ENCODE results near the gene SLC25A12. TPM values are rescaled to one million over a fixed set of nuclear protein-coding genes. Genes with fewer than 3 reads are reported as not detected.
"Not testable (repeated sequence)": the region's sequence is repeated elsewhere in the genome, so short reads cannot be mapped to it uniquely, and the experiment has no call there.

SLC25A12 gene
- total RNA-seq, 4 donors from 2014 or later = 12.0 to 31.1 (median 22.1) TPM

GRCh38 chr2:171814174-171814573, 79.9 kb downstream of the SLC25A12 start:
- intact Hi-C loops (cut with DNase I) = loop anchor here (10.0 kb wide), 1 partner anchor 291 kb away; the partner anchor contains the start of gene DLX2
- H3K27me3 ChIP-seq = no peaks in the 10 kb centered on the region
- H3K27ac ChIP-seq = no peak overlapping the region
- DNase-seq = no peak
- peaks cover 0 to 49% (median 0%) of the 10 kb centered on the region in 3 donors for H3K36me3 ChIP-seq
- no peak overlapping the region for H3K4me3 ChIP-seq
- H3K9me3 ChIP-seq = no peaks in the 10 kb centered on the region
- no peak for TF ChIP-seq POLR2A (IDR thresholded peaks at IDR 0.05)
- TF ChIP-seq CTCF (IDR thresholded peaks at IDR 0.05) = no peak
- peaks cover 0 to 15% (median 0%) of the 10 kb centered on the region in 3 donors for H3K4me1 ChIP-seq
- 81 to 83% methylated on average over 6 of the region's 6 CpGs for WGBS, 2 donors

GRCh38 chr2:171813729-171814128, 80.3 kb downstream of the SLC25A12 start:
- DNase-seq = no peak
- no peak overlapping the region for H3K27ac ChIP-seq
- H3K9me3 ChIP-seq = no peaks in the 10 kb centered on the region
- no peaks in the 10 kb centered on the region for H3K27me3 ChIP-seq
- TF ChIP-seq POLR2A (IDR thresholded peaks at IDR 0.05) (no peak), CTCF (IDR thresholded peaks at IDR 0.05) (no peak)
- H3K36me3 ChIP-seq = peaks cover 0 to 53% (median 0%) of the 10 kb centered on the region in 3 donors
- peaks cover 0 to 15% (median 0%) of the 10 kb centered on the region in 3 donors for H3K4me1 ChIP-seq
- WGBS, 2 donors = 85 to 88% methylated on average over 5 of the region's 5 CpGs
- intact Hi-C loops (cut with DNase I) = loop anchor here (10.0 kb wide), 1 partner anchor 291 kb away; the partner anchor contains the start of gene DLX2
- H3K4me3 ChIP-seq = no peak overlapping the region

- TF ChIP-seq POLR2A (IDR thresholded peaks at IDR 0.05) = no peak
- no peak for TF ChIP-seq CTCF (IDR thresholded peaks at IDR 0.05)
- no peak for DNase-seq
- H3K4me1 ChIP-seq = peaks cover 0 to 15% (median 0%) of the 10 kb centered on the region in 3 donors
- no peaks in the 10 kb centered on the region for H3K27me3 ChIP-seq
- H3K4me3 ChIP-seq = no peak overlapping the region
- intact Hi-C loops (cut with DNase I) = loop anchor here (10.0 kb wide), 1 partner anchor 292 kb away; the partner anchor contains the start of gene DLX2
- no peak overlapping the region for H3K27ac ChIP-seq
- WGBS, 2 donors = 87 to 94% methylated on average over 2 to 3 of the region's 3 CpGs
- H3K9me3 ChIP-seq = no peaks in the 10 kb centered on the region
- H3K36me3 ChIP-seq = peaks cover 0 to 54% (median 0%) of the 10 kb centered on the region in 3 donors
These were observed 80.9 kb downstream of the SLC25A12 start for GRCh38 chr2:171813126-171813525.

GRCh38 chr2:171811245-171811628, 82.8 kb downstream of the SLC25A12 start:
- H3K27me3 ChIP-seq = no peaks in the 10 kb centered on the region
- H3K36me3 ChIP-seq = peaks cover 0 to 46% (median 0%) of the 10 kb centered on the region in 3 donors
- 45 to 46% methylated on average over 4 of the region's 4 CpGs for WGBS, 2 donors
- intact Hi-C loops (cut with DNase I) = loop anchor here (10.0 kb wide), 1 partner anchor 294 kb away; the partner anchor contains the start of gene DLX2
- no peaks in the 10 kb centered on the region for H3K9me3 ChIP-seq
- peaks cover 0 to 27% (median 2%) of the 10 kb centered on the region in 3 donors for H3K4me1 ChIP-seq
- TF ChIP-seq POLR2A (IDR thresholded peaks at IDR 0.05) = no peak
- TF ChIP-seq CTCF (IDR thresholded peaks at IDR 0.05) = peak in 4 of 6 experiments; percentile 19 to 46 (median 34)
- no peak overlapping the region for H3K4me3 ChIP-seq
- no peak for DNase-seq
- no peak overlapping the region for H3K27ac ChIP-seq

- Histone ChIP-seq H3K4me3 (no peak overlapping the region), H3K27ac (no peak overlapping the region), H3K27me3 (no peaks in the 10 kb centered on the region), H3K36me3 (peaks cover 0 to 51% (median 0%) of the 10 kb centered on the region in 3 donors), H3K4me1 (peaks cover 0 to 27% (median 2%) of the 10 kb centered on the region in 3 donors), H3K9me3 (no peaks in the 10 kb centered on the region)
- intact Hi-C loops (cut with DNase I) = loop anchor here (10.0 kb wide), 1 partner anchor 294 kb away; the partner anchor contains the start of gene DLX2
- WGBS, 2 donors = 67 to 76% methylated on average over 5 of the region's 5 CpGs
- no peak for DNase-seq
- TF ChIP-seq POLR2A (IDR thresholded peaks at IDR 0.05) = no peak
These were observed 83.4 kb downstream of the SLC25A12 start for GRCh38 chr2:171810422-171811244.

- DNase-seq; H3K27me3 ChIP-seq; intact Hi-C loops (cut with DNase I); H3K4me3 ChIP-seq; H3K27ac ChIP-seq; H3K9me3 ChIP-seq: not testable (repeated sequence)
- peaks cover 0 to 27% (median 2%) of the 10 kb centered on the region in 3 donors for H3K4me1 ChIP-seq
- peaks cover 0 to 55% (median 0%) of the 10 kb centered on the region in 3 donors for H3K36me3 ChIP-seq
These were observed 85.2 kb downstream of the SLC25A12 start for GRCh38 chr2:171808885-171809284.
